ENCODE measurements around the gene NHERF2.

NHERF2 gene

DNA sequence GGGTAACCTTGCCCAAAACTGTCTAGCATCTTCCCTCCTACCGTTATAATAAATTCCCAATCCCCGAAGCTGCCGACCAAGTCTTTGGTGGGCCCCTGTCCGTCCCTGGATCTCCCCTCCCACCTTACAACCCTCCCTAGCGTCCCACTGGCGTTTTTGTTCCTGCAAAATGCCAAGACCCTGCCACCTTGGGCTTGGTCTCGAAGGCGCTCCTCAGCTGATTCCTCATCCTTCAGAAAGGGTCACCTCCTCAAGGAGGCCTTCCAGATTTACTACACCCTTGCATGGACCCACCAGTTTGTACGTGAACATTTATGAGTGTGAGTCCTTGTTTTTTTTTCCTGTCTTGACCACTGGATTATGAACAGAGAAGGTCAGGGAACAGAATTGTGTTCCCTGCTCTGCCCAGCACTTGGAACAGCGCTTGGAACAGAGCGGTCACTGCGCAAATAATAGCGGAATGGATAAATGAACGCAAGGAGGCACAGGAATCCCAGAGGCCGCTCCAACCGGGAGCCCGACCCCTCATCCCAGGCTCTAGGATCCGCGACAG is 43.6 kb upstream of the NHERF2 start:
- H3K9me3 ChIP-seq (ENCODE audit: control insufficient read depth, low read length): no peaks in the 10 kb centered on the region
- H3K27ac ChIP-seq (ENCODE audit: insufficient read depth, low read length, poor library complexity, severe bottlenecking): no peak overlapping the region
- peaks cover 16% of the 10 kb centered on the region for H3K27me3 ChIP-seq (replicated peaks; ENCODE audit: control insufficient read depth, insufficient read depth, low read length, poor library complexity, severe bottlenecking)
- DNase-seq: no peak
- peaks cover 21% of the 10 kb centered on the region for H3K4me1 ChIP-seq (ENCODE audit: control insufficient read depth, insufficient read depth, low read length, poor library complexity, severe bottlenecking)
- peak overlapping the region; percentile 76 for H3K4me3 ChIP-seq (ENCODE audit: insufficient read depth, low read depth, low read length, poor library complexity, severe bottlenecking)
- peaks cover 25% of the 10 kb centered on the region for H3K36me3 ChIP-seq (ENCODE audit: control insufficient read depth, insufficient read depth, low read length)

DNA sequence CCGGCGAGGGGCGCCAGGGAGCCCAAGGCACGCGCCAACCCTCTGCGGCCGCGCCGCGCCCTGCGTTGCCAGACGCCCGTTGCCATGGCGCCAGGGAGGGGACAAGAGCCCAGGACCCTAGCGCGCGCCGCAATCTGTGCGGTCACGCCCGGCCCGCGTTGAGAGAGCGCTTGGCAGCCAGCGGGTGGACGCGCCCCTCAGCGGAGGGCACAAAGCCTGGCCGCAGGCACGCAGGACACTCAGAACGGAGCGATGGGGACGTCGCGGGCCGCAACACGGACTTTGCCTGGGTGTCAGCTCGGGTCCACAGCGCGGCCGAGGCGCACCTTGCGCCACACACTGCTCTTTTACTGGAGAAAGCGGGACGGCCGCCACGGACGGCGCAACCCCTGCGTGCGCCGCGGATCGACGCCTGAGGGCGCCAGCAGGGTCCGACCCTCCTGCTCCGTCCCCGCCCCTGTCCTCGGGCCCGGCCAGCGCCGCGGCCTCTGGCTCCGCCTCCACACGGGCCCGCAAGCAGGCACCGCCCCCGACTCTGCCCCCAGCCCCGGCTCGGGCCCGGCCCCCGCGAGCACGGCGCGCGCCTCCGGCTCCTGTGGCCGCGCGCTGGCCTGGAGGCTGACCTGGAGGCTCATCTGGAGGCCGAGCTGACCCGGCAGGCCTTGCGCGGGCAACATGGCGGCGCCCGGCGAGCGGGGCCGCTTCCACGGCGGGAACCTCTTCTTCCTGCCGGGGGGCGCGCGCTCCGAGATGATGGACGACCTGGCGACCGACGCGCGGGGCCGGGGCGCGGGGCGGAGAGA is 43.0 kb upstream of the NHERF2 start, which contains the start of gene GFER:
GFER (plus strand) TSS at position 650 of the 803 bp plus-strand sequence; CDS start at position 676, 26 bp downstream.
- peaks cover 16% of the 10 kb centered on the region for H3K27me3 ChIP-seq (replicated peaks; ENCODE audit: control insufficient read depth, insufficient read depth, low read length, poor library complexity, severe bottlenecking)
- H3K4me1 ChIP-seq (ENCODE audit: control insufficient read depth, insufficient read depth, low read length, poor library complexity, severe bottlenecking): peaks cover 21% of the 10 kb centered on the region
- H3K36me3 ChIP-seq (ENCODE audit: control insufficient read depth, insufficient read depth, low read length): peaks cover 18% of the 10 kb centered on the region
- peak within 1 kb of the TSS; percentile 76 for H3K4me3 ChIP-seq (ENCODE audit: insufficient read depth, low read depth, low read length, poor library complexity, severe bottlenecking)
- peak; percentile 39 to 51 (median 42) for DNase-seq
- H3K27ac ChIP-seq (ENCODE audit: insufficient read depth, low read length, poor library complexity, severe bottlenecking): peak within 1 kb of the TSS; percentile 57
- H3K9me3 ChIP-seq (ENCODE audit: control insufficient read depth, low read length): no peaks in the 10 kb centered on the region

DNA sequence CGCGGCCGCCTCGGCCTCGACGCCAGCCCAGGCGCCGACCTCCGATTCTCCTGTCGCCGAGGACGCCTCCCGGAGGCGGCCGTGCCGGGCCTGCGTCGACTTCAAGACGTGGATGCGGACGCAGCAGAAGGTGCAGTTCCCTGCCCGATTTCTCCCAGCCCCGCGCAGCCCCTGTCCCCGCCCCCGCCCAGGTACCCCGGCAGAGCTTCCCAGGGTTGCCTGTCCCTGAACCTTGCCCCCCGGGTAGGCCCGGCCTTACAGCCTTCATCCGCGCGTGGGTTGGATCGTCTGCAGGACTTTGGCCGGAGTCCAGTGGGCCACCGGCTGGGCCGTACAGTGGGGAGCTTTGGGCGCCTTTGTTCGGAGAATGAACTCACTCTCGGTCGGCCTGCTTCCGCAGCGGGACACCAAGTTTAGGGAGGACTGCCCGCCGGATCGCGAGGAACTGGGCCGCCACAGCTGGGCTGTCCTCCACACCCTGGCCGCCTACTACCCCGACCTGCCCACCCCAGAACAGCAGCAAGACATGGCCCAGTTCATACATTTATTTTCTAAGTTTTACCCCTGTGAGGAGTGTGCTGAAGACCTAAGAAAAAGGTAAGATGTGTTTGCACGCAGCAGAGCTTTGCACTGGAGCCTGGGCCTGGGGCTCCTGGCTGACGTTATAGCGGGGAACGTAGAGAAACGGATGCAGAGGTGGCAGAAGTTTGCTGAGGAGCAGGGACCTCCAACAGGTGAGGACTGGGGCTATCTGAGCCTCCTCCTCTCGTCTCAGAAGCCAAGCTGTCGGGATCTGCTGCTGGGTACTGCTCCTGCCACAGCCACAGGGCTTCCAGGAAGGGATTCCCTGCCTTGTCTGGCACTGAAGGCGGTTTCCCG is 42.1 kb upstream of the NHERF2 start:
- H3K27ac ChIP-seq (ENCODE audit: insufficient read depth, low read length, poor library complexity, severe bottlenecking): peak overlapping the region; percentile 57
- peaks cover 17% of the 10 kb centered on the region for H3K36me3 ChIP-seq (ENCODE audit: control insufficient read depth, insufficient read depth, low read length)
- peak overlapping the region; percentile 76 for H3K4me3 ChIP-seq (ENCODE audit: insufficient read depth, low read depth, low read length, poor library complexity, severe bottlenecking)
- H3K9me3 ChIP-seq (ENCODE audit: control insufficient read depth, low read length): no peaks in the 10 kb centered on the region
- DNase-seq: no peak
- peaks cover 24% of the 10 kb centered on the region for H3K27me3 ChIP-seq (replicated peaks; ENCODE audit: control insufficient read depth, insufficient read depth, low read length, poor library complexity, severe bottlenecking)
- H3K4me1 ChIP-seq (ENCODE audit: control insufficient read depth, insufficient read depth, low read length, poor library complexity, severe bottlenecking): peaks cover 20% of the 10 kb centered on the region

DNA sequence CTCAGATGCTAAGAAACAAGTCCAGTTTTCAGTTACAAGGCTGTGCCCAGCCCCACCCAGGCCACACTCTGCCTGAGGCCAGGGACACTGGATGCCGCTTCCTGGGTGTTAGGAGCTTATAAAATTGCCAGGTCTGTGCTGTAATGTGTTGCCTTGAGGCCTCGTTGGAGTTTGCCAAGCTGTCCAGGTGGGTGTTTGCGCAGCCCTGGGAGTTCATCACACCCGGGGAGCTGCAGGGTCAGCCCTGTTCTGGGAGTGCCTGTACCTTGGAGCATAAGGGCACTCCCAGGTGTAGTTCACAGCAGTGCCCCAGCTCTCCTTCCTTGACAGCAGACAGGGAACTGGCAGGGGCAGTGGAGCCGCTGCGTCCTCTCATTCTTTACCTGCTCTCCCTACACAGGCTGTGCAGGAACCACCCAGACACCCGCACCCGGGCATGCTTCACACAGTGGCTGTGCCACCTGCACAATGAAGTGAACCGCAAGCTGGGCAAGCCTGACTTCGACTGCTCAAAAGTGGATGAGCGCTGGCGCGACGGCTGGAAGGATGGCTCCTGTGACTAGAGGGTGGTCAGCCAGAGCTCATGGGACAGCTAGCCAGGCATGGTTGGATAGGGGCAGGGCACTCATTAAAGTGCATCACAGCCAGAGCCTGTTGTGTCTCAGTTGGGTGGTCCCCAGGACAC is 41.1 kb upstream of the NHERF2 start:
- H3K27me3 ChIP-seq (replicated peaks; ENCODE audit: control insufficient read depth, insufficient read depth, low read length, poor library complexity, severe bottlenecking): peaks cover 27% of the 10 kb centered on the region
- no peak overlapping the region for H3K4me3 ChIP-seq (ENCODE audit: insufficient read depth, low read depth, low read length, poor library complexity, severe bottlenecking)

DNA sequence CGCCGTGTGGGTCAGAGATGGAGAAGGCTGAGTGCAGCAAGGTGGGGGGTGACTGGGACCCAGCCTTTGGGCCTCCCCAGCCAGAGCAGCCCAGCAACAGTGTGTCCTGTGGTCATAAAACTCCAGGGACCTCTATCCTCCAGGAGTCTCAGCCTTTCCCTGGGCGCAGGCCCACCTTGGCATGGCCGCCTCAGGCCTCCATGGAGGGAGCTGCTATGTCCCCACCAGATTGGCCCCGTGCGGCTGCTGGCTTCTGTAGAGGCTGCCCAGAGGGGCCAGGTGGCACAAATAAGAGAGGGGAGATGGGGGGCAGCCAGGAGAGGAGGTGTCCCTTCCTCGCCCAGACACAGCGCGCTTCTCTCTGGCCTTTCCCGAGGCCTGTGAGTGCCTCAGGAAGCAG is 39.5 kb upstream of the NHERF2 start:
- no peak for DNase-seq
- H3K9me3 ChIP-seq (ENCODE audit: control insufficient read depth, low read length): no peaks in the 10 kb centered on the region
- peaks cover 38% of the 10 kb centered on the region for H3K4me1 ChIP-seq (ENCODE audit: control insufficient read depth, insufficient read depth, low read length, poor library complexity, severe bottlenecking)
- peaks cover 16% of the 10 kb centered on the region for H3K27me3 ChIP-seq (replicated peaks; ENCODE audit: control insufficient read depth, insufficient read depth, low read length, poor library complexity, severe bottlenecking)
- no peak overlapping the region for H3K4me3 ChIP-seq (ENCODE audit: insufficient read depth, low read depth, low read length, poor library complexity, severe bottlenecking)
- H3K36me3 ChIP-seq (ENCODE audit: control insufficient read depth, insufficient read depth, low read length): peaks cover 17% of the 10 kb centered on the region
- H3K27ac ChIP-seq (ENCODE audit: insufficient read depth, low read length, poor library complexity, severe bottlenecking): no peak overlapping the region

More for the DNA sequence above, 41.1 kb upstream of the NHERF2 start:
- no peak overlapping the region for H3K27ac ChIP-seq (ENCODE audit: insufficient read depth, low read length, poor library complexity, severe bottlenecking)
- peaks cover 26% of the 10 kb centered on the region for H3K4me1 ChIP-seq (ENCODE audit: control insufficient read depth, insufficient read depth, low read length, poor library complexity, severe bottlenecking)
- no peak for DNase-seq
- H3K9me3 ChIP-seq (ENCODE audit: control insufficient read depth, low read length): no peaks in the 10 kb centered on the region
- H3K36me3 ChIP-seq (ENCODE audit: control insufficient read depth, insufficient read depth, low read length): peaks cover 17% of the 10 kb centered on the region

GRCh38 chr16:1989209-1990100 is 37.2 kb upstream of the NHERF2 start, which contains the start of gene SYNGR3:
TSS of gene SYNGR3 (plus strand) at chr16:1989970. CDS start at chr16:1990103, 133 bp downstream.
- Histone ChIP-seq H3K9me3 (ENCODE audit: control insufficient read depth, low read length) (no peaks in the 10 kb centered on the region), H3K27me3 (replicated peaks; ENCODE audit: control insufficient read depth, insufficient read depth, low read length, poor library complexity, severe bottlenecking) (peaks cover 16% of the 10 kb centered on the region), H3K4me3 (ENCODE audit: insufficient read depth, low read depth, low read length, poor library complexity, severe bottlenecking) (peak within 1 kb of the TSS; percentile 43), H3K27ac (ENCODE audit: insufficient read depth, low read length, poor library complexity, severe bottlenecking) (no peak within 1 kb of the TSS), H3K4me1 (ENCODE audit: control insufficient read depth, insufficient read depth, low read length, poor library complexity, severe bottlenecking) (peaks cover 29% of the 10 kb centered on the region), H3K36me3 (ENCODE audit: control insufficient read depth, insufficient read depth, low read length) (peaks cover 17% of the 10 kb centered on the region)
- no peak for DNase-seq

- H3K4me3 ChIP-seq (ENCODE audit: insufficient read depth, low read depth, low read length, poor library complexity, severe bottlenecking): peak overlapping the region; percentile 43
- H3K27ac ChIP-seq (ENCODE audit: insufficient read depth, low read length, poor library complexity, severe bottlenecking): no peak overlapping the region
- H3K27me3 ChIP-seq (replicated peaks; ENCODE audit: control insufficient read depth, insufficient read depth, low read length, poor library complexity, severe bottlenecking): peaks cover 16% of the 10 kb centered on the region
- DNase-seq: no peak
- H3K36me3 ChIP-seq (ENCODE audit: control insufficient read depth, insufficient read depth, low read length): peaks cover 17% of the 10 kb centered on the region
- H3K9me3 ChIP-seq (ENCODE audit: control insufficient read depth, low read length): no peaks in the 10 kb centered on the region
- H3K4me1 ChIP-seq (ENCODE audit: control insufficient read depth, insufficient read depth, low read length, poor library complexity, severe bottlenecking): peaks cover 24% of the 10 kb centered on the region
Observed at GRCh38 chr16:1990101-1990350, 36.7 kb upstream of the NHERF2 start.

GRCh38 chr16:1990351-1991134 is 36.2 kb upstream of the NHERF2 start:
- Histone ChIP-seq H3K4me3 (ENCODE audit: insufficient read depth, low read depth, low read length, poor library complexity, severe bottlenecking) (peak overlapping the region; percentile 43), H3K27me3 (replicated peaks; ENCODE audit: control insufficient read depth, insufficient read depth, low read length, poor library complexity, severe bottlenecking) (peaks cover 16% of the 10 kb centered on the region), H3K4me1 (ENCODE audit: control insufficient read depth, insufficient read depth, low read length, poor library complexity, severe bottlenecking) (peaks cover 21% of the 10 kb centered on the region), H3K27ac (ENCODE audit: insufficient read depth, low read length, poor library complexity, severe bottlenecking) (no peak overlapping the region), H3K36me3 (ENCODE audit: control insufficient read depth, insufficient read depth, low read length) (peaks cover 14% of the 10 kb centered on the region), H3K9me3 (ENCODE audit: control insufficient read depth, low read length) (no peaks in the 10 kb centered on the region)
- DNase-seq: no peak
